Endothelial cell of umbilical vein (primary cell): Measurements from ENCODE around the gene LMNA. TPM values are rescaled to one million over a fixed set of nuclear protein-coding genes. Genes with fewer than 3 reads are reported as not detected.

Experiments used
- BruUV-seq: library from RNA; stranded (reverse); fragments of 400-500 nt; replicated peaks from 2 replicates; lab custom pipeline; 2021; lab: Mats Ljungman, UMichigan
- CTCF ChIA-PET: fragments of 300-600, 350-600 bp; sonication (Branson Sonifier 250); formaldehyde crosslinking; loops from one replicate; lab custom pipeline; 2021; ENCODE audit warnings: antibody characterized with exemption, inconsistent platforms; lab: Charles Lee
- POLR2A ChIA-PET: fragments of 300-600, 350-600 bp; sonication (Branson Sonifier 250); formaldehyde crosslinking; loops from one replicate; lab custom pipeline; 2021; ENCODE audit warnings: antibody characterized with exemption, inconsistent platforms; lab: Charles Lee
- DNase-seq: peaks from one replicate; pipeline ENCODE4 v3.0.0-alpha.2; 2011; ENCODE audit warnings: low read depth, low spot score
- FAIRE-seq: peaks from 2 replicates; lab custom pipeline; 2011; peaks lifted over from hg19 to GRCh38; lab: Jason Lieb, UNC
- H2AFZ ChIP-seq: 2 replicates; pipeline ENCODE4 v1.6.0; 2012; ENCODE audit warnings: low read depth, low read length, control low read depth, inconsistent platforms
- H3K27ac ChIP-seq: 2 replicates; pipeline ENCODE4 v1.5.1; 2011; ENCODE audit warnings: low read depth, mild to moderate bottlenecking, control low read depth, low read length, moderate library complexity; ENCODE audit not compliant: insufficient read depth
- H3K27me3 ChIP-seq, 2 experiments: 2 replicates each; pipeline versions ENCODE4 v1.6.0 to v1.6.1; 2011; ENCODE audit warnings: low read length in 2 of 2, mixed read lengths in 1 of 2; ENCODE audit not compliant: control insufficient read depth in 2 of 2, insufficient read depth in 2 of 2
- H3K36me3 ChIP-seq, 2 experiments: 2 replicates in 1 of 2; 3 replicates in 1 of 2; pipeline ENCODE4 v1.5.1; 2011; ENCODE audit warnings: low read length in 2 of 2, mild to moderate bottlenecking in 1 of 2, moderate library complexity in 1 of 2; ENCODE audit not compliant: control insufficient read depth in 2 of 2, insufficient read depth in 2 of 2; ENCODE audit errors: extremely low read depth in 1 of 2
- H3K4me1 ChIP-seq: 3 replicates; pipeline ENCODE4 v1.5.1; 2011; ENCODE audit warnings: mild to moderate bottlenecking, low read length; ENCODE audit not compliant: control insufficient read depth, insufficient read depth; ENCODE audit errors: extremely low read depth
- H3K4me2 ChIP-seq: 2 replicates; pipeline ENCODE4 v1.6.1; 2011; ENCODE audit warnings: low read length, control low read depth, mixed read lengths; ENCODE audit not compliant: insufficient read depth
- H3K4me3 ChIP-seq, 3 experiments: fragments of 200-600 bp in 1 of 3; sonication (generic), shearing (Covaris generic) in 1 of 3; replicated peaks in 1 of 3; 2 replicates each; pipeline ENCODE4 v1.5.1; 2011 to 2016; ENCODE audit warnings: control low read depth in 3 of 3, low read length in 3 of 3, mild to moderate bottlenecking in 2 of 3, inconsistent platforms in 1 of 3, low read depth in 1 of 3, moderate library complexity in 1 of 3; ENCODE audit not compliant: insufficient read depth in 1 of 3
- H3K79me2 ChIP-seq: 2 replicates; pipeline ENCODE4 v1.6.0; 2012; ENCODE audit warnings: low read length, inconsistent platforms; ENCODE audit not compliant: control insufficient read depth, insufficient read depth
- H3K9ac ChIP-seq: replicated peaks from 2 replicates; pipeline ENCODE3; 2011; ENCODE audit warnings: low read length, control low read depth; ENCODE audit not compliant: insufficient read depth; ENCODE audit errors: extremely low read depth
- H3K9me1 ChIP-seq: replicated peaks from 3 replicates; pipeline ENCODE4 v1.6.0; 2011; ENCODE audit warnings: mild to moderate bottlenecking, low read length; ENCODE audit not compliant: control insufficient read depth, insufficient read depth; ENCODE audit errors: extremely low read depth
- H3K9me3 ChIP-seq: replicated peaks from 2 replicates; pipeline ENCODE4 v1.5.1; 2012; ENCODE audit warnings: low read length, inconsistent platforms; ENCODE audit not compliant: control insufficient read depth, insufficient read depth
- H4K20me1 ChIP-seq: replicated peaks from 2 replicates; pipeline ENCODE3; 2011; ENCODE audit warnings: mild to moderate bottlenecking, low read length; ENCODE audit not compliant: control insufficient read depth, insufficient read depth; ENCODE audit errors: extremely low read depth
- EZH2 ChIP-seq: IDR thresholded peaks from 2 replicates; pipeline ENCODE4 v1.6.1; 2012; ENCODE audit warnings: borderline replicate concordance, low read depth, mild to moderate bottlenecking, moderate library complexity, low read length, inconsistent platforms; ENCODE audit not compliant: severe bottlenecking
- FOS ChIP-seq: IDR thresholded peaks from 2 replicates; pipeline ENCODE4 v1.6.1; 2011; ENCODE audit warnings: mild to moderate bottlenecking, low read length, moderate library complexity, borderline replicate concordance; ENCODE audit not compliant: insufficient read depth
- JUN ChIP-seq: IDR thresholded peaks from 2 replicates; pipeline ENCODE4 v1.6.1; 2011; ENCODE audit warnings: borderline replicate concordance, low read depth; ENCODE audit not compliant: insufficient read length, insufficient read depth
- MYC ChIP-seq: IDR thresholded peaks from one replicate; pipeline ENCODE4 v1.6.1; 2011; ENCODE audit warnings: mild to moderate bottlenecking, low read depth, low read length
- POLR2A ChIP-seq: IDR thresholded peaks from 2 replicates; pipeline ENCODE4 v1.6.1; 2012; ENCODE audit warnings: low read depth, mild to moderate bottlenecking, control low read depth, low read length
- POLR2AphosphoS5 ChIP-seq: IDR thresholded peaks from 2 replicates; pipeline ENCODE4 v1.6.1; 2012; ENCODE audit warnings: low read depth, mild to moderate bottlenecking, control low read depth, low read length, moderate library complexity; ENCODE audit not compliant: insufficient read depth
- dilution Hi-C: fragments of 300-500 bp; cut with MboI; formaldehyde crosslinking; loops from one replicate; pipeline ENCODE4 v1.15.0; 2019; ENCODE audit warnings: low sequenced_read_pairs; ENCODE audit not compliant: extremely low pct_ligation_motif_present
- intact Hi-C: fragments of 100-400 bp; cut with micrococcal nuclease; formaldehyde crosslinking; loops from one replicate; pipeline ENCODE4 v1.10.0; 2022
- polyA plus RNA-seq, 4 experiments: library from polyadenylated mRNA; depleted of rRNA in 3 of 4; stranded (reverse) in 3 of 4; unstranded in 1 of 4; fragments of >200 nt; gene quantifications; 2 replicates each; pipeline versions ENCODE4 v1.2.1 to v1.2.3, GENCODE V29; 2011 to 2012; ENCODE audit warnings: missing spikeins in 1 of 4
- total RNA-seq: library from RNA; stranded (reverse); gene quantifications from 2 replicates; pipeline ENCODE4 v1.2.3, GENCODE V29; 2021
- TF ChIP-seq, protein P1 (sequence below), 2 donors: IDR thresholded peaks; 1 replicate in 1 of 2; 2 replicates in 1 of 2; pipeline ENCODE4 v1.5.1; 2011; ENCODE audit warnings: low read length in 2 of 2, mild to moderate bottlenecking in 2 of 2, moderate library complexity in 2 of 2, control low read depth in 1 of 2, inconsistent platforms in 1 of 2, low read depth in 1 of 2; ENCODE audit not compliant: insufficient read depth in 1 of 2; ENCODE audit errors: extremely low read depth in 1 of 2

The LMNA gene
- total and polyA plus RNA-seq, 2 donors (not counting 3 experiments of a cell fraction or from before 2014, with no cell fraction given) = 371 to 742 TPM

- no peaks in the 10 kb centered on the region for H3K27me3 ChIP-seq
- CTCF ChIA-PET = interaction anchor here (1.1 to 2.6 kb wide), 3 partner anchors 20 to 52 kb away, joined by 3 to 7 read pairs (median 3); partner anchors contain the start of gene SLC25A44
These were observed 58.4 kb downstream of the LMNA start for GRCh38 chr1:156172696-156173470.

More at GRCh38 chr1:156172696-156173470, 58.4 kb downstream of the LMNA start:
- FAIRE-seq = no peak
- no peaks in the 10 kb centered on the region for H3K9me1 ChIP-seq
- H3K36me3 ChIP-seq = no peaks in the 10 kb centered on the region
- no peak for TF ChIP-seq EZH2
- TF ChIP-seq POLR2A = no peak
- TF ChIP-seq POLR2AphosphoS5 = no peak
- TF ChIP-seq MYC = no peak
- TF ChIP-seq, protein P1, sequence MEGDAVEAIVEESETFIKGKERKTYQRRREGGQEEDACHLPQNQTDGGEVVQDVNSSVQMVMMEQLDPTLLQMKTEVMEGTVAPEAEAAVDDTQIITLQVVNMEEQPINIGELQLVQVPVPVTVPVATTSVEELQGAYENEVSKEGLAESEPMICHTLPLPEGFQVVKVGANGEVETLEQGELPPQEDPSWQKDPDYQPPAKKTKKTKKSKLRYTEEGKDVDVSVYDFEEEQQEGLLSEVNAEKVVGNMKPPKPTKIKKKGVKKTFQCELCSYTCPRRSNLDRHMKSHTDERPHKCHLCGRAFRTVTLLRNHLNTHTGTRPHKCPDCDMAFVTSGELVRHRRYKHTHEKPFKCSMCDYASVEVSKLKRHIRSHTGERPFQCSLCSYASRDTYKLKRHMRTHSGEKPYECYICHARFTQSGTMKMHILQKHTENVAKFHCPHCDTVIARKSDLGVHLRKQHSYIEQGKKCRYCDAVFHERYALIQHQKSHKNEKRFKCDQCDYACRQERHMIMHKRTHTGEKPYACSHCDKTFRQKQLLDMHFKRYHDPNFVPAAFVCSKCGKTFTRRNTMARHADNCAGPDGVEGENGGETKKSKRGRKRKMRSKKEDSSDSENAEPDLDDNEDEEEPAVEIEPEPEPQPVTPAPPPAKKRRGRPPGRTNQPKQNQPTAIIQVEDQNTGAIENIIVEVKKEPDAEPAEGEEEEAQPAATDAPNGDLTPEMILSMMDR (IDR thresholded peaks at IDR 0.05; ENCODE audit: extremely low read depth in 1 of 2, insufficient read depth in 1 of 2, low read depth in 1 of 2, low read length in 2 of 2) = no peak
- TF ChIP-seq JUN = no peak
- TF ChIP-seq FOS = no peak
- BruUV-seq = no TSS peak
- H3K79me2 ChIP-seq = no peaks in the 10 kb centered on the region
- intact Hi-C loops (no loop called here), dilution Hi-C loops (no loop called here)
- DNase-seq = no peak
- no peaks in the 10 kb centered on the region for H3K9me3 ChIP-seq
- H4K20me1 ChIP-seq = no peaks in the 10 kb centered on the region
- H2AFZ ChIP-seq = no peak overlapping the region
- POLR2A ChIA-PET = no interaction called here
- H3K9ac ChIP-seq = no peak overlapping the region
- H3K27ac ChIP-seq = no peak overlapping the region
- no peak overlapping the region for H3K4me3 ChIP-seq
- H3K4me1 ChIP-seq = no peaks in the 10 kb centered on the region
- no peak overlapping the region for H3K4me2 ChIP-seq
